GM19463 (cell line): ENCODE data around the gene DYSF.

ENCODE experiments used
- ATAC-seq: cut with Tn5 transposase; IDR thresholded peaks from one replicate; pipeline ENCODE4 v1.9.1; 2021; ENCODE audit warnings: mild to moderate bottlenecking, moderate library complexity; ENCODE audit not compliant: unreplicated experiment

The DYSF gene

GRCh38 chr2:71547616-71548285 lies 94.4 kb downstream of the DYSF start:
- ATAC-seq: no peak

- no peak for ATAC-seq
Measured at GRCh38 chr2:71548646-71549425, 95.5 kb downstream of the DYSF start.

DNA sequence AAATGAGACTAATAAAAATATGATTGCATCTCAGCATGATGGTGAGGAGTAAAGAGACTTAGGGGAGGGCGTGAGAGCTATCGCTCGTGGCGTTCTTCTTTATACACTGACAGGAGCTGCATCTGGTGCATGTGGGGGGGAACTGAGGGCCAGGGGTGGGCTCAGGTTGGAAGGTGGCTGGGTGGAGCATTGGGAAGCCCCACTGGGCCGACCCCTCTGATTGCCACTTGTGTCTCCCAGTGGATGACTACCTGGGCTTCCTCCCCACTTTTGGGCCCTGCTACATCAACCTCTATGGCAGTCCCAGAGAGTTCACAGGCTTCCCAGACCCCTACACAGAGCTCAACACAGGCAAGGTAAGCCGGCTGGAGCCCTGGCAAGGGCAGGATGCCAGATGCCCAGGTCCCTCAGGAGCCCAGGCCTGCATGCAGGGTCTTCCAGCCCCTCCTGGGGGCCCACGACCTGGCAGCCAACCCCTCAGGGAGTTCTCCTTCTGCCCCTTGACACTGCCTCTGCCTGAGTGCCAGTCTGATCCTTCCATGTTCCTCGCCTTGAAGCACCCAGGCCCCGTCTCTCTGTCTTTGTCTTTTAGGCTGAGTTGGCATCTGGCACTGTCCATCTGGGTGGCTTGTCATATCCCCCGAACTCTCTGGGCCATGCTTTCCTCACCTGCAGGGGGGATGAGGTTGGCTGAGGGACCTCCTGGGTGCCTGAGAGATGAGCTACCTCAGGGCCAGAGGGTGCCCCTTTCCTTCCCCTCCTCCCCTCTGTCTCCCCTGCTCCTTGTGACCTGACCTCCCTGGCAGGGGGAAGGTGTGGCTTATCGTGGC lies 97.7 kb downstream of the DYSF start:
- no peak for ATAC-seq

DNA sequence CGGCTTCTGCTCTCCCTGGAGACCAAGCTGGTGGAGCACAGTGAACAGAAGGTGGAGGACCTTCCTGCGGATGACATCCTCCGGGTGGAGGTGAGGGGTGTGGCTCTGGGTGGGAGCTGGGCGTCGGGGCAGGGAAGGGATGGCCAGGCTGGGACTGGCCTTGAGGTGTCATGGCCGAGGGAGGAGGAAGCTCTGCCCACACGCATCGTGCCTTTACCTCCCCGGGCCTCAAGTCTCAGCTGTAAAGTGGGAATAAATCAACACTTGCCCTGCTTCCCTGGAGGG lies 98.2 kb downstream of the DYSF start:
- no peak for ATAC-seq

- no peak for ATAC-seq
Measured at GRCh38 chr2:71552356-71552755, 99.0 kb downstream of the DYSF start.

DNA sequence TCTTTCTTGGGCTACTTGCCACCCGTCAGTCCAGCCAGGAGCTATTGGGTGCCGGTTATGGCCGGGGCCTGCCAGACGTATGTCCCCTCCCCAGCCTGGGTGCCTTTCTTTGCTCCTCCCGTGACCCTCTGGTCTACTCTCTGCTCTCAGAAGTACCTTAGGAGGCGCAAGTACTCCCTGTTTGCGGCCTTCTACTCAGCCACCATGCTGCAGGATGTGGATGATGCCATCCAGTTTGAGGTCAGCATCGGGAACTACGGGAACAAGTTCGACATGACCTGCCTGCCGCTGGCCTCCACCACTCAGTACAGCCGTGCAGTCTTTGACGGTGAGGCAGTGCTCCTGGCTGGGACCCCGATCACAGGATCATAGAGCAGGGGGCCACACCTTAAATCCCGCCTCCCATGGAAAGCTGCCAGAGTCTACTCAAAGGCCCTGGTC lies 99.5 kb downstream of the DYSF start:
- ATAC-seq: no peak

DNA sequence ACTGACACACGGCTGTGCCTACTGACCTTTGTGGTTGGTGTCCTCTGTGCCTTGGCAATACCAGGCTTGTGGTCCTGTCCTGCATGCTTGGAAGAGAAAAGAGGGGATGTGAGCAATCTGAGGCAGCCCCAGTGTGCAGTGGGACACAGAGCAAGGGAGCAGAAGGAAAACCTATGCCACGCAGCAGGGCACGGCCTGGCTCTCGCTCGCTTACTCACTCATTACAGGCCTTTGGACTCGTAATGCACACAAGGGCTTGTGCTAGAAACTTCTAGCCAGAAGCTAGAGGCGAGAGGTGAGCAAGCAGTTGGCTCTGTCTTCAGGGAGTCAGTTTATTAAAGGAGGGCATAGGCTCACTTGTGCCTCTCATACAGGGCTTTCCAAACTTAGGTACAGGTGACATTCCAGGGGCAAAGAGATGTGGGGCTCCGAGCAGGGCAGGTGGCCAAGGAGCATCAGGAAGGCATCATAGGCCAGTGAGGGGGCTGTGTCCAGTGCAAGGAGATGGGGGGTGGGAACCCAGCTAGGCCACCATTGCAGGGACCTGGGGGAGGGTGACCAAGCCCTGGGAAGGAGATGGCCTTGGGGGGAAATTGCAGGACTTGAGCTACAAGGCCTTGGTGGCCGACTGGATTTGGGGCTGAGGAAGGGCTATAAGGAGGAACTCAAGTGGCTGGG lies 100.8 kb downstream of the DYSF start:
- ATAC-seq: no peak

DNA sequence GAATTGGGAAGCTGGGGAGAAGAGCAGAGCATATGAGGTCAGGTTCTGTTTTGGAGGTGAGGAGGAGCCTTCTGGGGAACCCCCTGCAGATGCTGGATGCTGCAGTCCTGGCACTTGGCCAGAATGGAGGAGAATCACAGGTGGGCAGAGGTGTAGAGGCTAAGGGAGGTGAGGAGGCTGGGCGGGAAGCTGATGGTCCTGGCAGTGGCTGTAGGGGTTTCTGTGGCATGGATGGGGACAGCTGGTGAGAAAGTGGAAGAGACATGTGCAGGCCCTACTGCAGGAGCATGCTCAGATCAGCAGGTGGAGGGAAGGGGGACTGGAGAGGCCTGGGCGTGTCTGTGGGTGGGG lies 101.3 kb downstream of the DYSF start:
- ATAC-seq: no peak

DNA sequence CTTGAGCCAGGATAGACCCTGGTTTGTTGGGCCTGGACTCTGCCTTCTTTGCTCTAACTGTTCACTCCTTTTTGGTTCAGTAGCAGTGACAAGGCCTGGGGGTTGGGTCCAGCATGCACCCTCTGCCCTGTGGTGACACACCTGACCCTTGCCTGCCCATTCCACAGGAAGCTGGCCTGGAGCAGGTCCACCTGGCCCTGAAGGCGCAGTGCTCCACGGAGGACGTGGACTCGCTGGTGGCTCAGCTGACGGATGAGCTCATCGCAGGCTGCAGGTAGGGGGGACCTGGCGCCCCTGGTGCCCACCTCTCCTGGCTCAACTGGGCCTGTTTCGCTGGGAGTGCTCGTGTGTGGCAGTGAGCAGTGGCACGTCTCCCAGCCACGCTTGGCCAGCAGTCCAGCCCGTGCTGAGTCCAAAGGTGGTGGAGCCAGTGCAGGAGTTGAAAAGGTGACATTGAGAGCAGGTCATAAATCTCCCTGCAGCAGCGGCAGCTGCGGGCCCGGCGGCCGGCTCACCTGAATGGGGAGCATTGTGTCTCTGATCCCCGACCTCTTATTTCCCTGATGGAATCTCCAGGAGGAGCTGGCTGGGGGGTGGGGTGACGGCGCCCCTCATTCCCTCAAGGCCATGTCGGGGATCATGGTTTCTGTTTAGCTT lies 102.6 kb downstream of the DYSF start:
- ATAC-seq: no peak

DNA sequence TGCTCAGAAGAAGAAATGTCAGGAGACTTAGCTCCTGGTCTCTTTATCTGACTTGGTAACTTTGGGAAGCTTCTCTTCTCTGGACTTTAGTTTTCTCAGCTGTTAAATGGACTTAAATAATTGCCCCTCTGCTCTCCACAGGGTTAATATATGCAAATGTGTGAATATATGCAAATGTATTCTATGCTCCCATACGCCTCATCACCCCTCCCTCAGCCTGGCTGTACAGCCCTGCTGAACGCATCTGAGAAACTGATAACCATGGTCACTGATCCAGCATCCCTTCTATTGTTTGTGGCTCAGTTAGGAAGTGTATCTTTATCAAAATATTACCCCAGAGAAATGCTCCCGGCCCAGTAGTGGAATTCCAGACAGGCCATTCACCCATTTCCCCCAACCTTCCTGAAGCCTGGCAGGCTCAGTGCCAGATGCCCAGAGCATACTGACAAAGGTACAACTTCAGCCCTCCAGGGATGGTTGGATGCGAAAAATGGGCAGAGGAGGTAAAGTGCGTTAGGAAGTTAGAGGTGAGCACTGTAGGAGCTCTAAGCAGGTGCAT lies 103.4 kb downstream of the DYSF start:
- no peak for ATAC-seq

DNA sequence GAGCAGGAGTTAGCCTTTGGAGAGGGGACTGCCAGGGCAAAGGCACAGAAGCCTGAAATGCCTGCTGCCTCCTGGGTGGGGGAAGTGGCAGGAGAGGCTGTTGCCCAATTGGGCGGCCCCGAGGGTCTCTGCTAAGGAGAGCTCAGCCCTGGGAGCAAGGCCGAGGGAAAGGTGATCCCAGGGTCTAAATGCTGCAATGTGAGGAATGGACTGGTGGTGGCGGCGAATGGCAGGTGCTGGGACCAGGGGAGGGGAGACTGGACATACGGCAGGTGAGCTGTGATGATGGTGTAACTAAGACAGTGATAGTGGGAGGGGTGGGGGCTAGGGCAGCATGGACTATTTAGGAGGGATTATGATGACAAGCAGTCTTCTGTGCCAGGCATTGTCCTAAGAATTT lies 104.0 kb downstream of the DYSF start:
- no peak for ATAC-seq

GRCh38 chr2:71558300-71559051 lies 105.1 kb downstream of the DYSF start:
- ATAC-seq: no peak

DNA sequence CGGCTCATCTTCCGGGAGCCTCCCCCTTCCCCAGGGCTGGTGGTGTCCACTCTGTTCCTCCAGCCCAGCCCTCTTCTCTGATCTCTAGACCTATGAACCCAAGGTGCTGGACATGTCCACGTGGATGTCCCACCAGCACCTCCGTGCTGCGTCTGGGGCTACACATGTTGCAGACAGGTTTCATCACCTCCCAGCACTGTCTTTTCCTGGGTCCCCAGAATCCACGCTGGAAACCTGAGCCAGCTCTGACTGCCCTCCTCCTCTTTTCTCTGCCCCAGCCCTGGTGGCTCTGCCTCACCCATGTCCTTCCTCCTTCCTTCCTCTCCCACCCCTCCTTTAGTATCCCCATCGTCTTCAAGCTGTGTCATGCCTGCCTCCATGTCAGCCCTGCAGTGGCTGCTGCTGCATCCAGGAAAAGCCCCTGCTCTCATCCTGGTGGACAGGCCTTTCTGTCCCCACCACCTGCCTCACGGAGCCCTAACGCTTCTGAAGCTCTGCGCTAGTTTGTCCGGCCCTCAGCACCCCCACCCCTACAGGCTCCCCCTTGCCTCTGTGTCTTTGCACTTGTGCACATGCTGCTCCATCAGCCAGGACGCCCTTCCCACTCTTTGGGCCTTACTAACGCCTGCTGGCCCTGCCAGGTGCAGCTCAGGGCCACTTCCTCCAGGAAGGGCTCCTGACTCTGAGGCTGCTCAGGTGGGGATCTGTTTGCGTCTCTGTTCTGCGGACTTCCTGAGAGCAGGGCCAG lies 105.9 kb downstream of the DYSF start:
- no peak for ATAC-seq

GRCh38 chr2:71559828-71560637 lies 106.7 kb downstream of the DYSF start:
- ATAC-seq: no peak

GRCh38 chr2:71560638-71561011 lies 107.3 kb downstream of the DYSF start:
- no peak for ATAC-seq

- ATAC-seq: no peak
Measured at GRCh38 chr2:71561441-71562267, 108.3 kb downstream of the DYSF start.

DNA sequence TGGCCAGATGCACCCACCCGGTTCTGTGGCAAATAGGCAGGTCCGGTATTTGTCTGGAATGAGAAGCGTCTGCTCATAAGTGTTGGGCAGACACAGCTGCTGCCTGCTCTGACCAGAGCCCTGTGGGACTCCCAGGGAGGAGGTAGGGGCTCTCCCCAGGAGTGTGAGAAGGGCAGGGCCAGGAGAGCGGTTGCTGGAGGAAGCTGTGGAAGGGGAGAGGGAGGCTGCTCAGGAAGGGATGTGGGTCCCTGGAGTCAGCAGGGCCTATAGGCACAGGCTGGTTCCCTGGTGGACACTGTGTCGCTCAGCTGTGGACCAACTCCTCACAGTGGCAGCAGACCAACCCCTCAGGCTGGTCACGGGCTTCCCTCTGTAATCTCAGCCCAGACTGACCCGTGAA lies 109.2 kb downstream of the DYSF start:
- ATAC-seq: no peak

GRCh38 chr2:71563872-71564271 lies 110.5 kb downstream of the DYSF start:
- no peak for ATAC-seq
